Inflammatory macrophage (primary cell): ENCODE measurements around the gene CCDC198.

ENCODE experiments used
- DNase-seq, 2 donors: peaks; one replicate each; pipeline ENCODE4 v3.0.0-alpha.2; 2020 to 2022

CCDC198 gene

DNA sequence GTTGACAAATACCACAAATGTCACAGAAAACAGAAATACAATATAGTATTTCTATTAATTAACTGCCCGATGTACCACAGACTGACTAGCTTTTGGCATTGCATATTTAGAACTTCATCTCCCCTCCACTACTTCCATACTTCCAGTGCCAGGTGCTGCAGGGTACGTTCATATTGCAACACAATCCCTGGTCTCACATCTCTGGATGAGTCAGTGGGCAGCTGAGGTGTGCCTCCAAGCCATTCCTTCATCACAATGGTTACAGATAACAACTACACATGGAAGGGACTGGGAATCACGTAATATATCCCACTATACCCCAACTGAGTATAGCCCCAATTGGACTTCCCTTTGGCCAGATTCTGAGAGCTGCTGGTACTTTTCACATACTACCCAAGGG lies 31.1 kb downstream of the CCDC198 start:
- no peak for DNase-seq

DNA sequence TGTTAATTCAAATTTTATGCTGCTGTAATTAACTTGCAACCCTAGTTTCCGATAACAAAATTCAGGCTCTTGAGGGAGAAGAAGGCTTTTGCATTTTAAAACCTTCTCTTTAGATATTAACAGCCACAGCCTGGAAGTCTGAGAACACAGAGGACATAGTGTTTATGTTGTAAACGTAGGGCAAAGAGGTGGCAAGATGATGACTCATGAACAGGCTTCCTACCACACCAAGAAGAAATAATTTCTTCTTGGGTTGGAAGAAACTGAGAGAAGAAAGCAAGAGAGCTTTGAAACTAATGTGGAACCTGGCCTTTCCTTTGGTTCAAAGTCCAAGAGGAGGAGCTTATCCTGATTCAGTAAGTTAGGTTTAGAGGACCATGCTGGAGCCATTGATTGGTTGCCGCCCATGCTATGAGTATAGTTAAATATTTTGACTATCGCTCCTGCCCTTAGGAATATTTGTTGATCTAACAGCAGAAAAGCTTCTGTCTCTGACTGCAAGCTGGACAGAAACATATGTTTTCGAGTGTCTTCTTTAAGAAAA lies 31.8 kb downstream of the CCDC198 start:
- no peak for DNase-seq

DNA sequence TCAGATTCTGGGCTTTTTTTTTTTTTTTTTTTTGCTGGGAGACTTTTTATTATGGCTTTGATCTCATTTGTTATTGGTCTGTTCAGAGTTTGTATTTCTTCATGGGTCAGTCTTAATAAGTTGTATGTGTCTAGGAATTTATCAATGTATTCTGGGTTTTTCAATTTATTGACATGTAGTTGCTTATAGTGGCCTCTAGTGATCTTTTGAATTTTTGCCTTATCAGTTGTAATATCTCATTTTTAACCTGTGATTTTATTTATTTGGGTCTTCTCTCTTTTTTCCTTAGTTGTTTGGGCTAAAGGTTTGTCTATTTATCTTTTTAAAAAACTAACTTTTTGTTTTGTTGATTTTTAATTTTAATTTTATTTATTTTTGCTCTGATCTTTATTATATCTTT lies 57.7 kb downstream of the CCDC198 start:
- no peak for DNase-seq

DNA sequence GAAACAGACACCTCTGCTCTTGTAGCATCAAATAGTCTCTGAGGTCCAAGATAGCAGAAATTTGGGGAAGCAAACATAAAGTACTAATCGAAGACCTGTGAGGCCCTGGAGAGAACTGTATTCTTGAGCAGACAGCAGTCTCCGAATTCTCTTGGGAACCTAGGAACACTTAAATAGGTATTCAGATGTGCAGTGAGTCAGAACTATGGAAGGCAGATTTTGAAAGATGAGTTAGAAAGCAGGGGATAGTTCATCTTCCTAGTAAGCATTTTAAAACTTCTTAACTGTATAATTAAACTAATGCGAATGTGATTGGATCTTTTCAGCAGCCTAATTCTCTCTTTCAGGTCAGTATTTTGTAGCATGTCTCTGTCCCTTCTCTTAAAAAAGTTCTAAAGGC lies 72.7 kb downstream of the CCDC198 start:
- DNase-seq = no peak

DNA sequence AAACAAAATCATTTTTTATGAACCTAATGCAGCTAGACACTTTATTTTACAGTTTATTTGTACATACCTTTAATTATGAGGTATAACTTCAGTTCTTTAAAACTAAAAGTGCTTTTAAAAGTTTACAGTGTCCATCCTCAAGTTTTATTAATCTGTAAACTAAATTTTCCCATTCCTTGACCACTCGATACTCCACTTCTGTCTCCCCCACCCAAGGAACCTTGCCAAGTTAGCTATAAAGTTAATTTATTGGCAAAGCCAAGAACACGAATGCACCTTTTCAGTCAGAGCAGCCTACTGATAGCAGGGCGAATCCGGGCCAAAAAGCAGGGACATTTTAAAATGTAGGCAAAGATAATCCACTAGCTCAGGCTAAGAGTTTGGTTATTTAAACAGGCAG lies 73.6 kb downstream of the CCDC198 start:
- no peak for DNase-seq
